MM.1S (cell line): ENCODE measurements around the gene VTA1.
"Not testable (repeated sequence)": the region's sequence is repeated elsewhere in the genome, so short reads cannot be mapped to it uniquely, and the experiment has no call there.

ENCODE experiments used
- DNase-seq: peaks from one replicate; pipeline ENCODE4 v3.0.0-alpha.2; 2015
- H2AFZ ChIP-seq: fragments of 300-600 bp; sonication (generic); 2 replicates; pipeline ENCODE4 v1.6.0; 2016; ENCODE audit warnings: antibody characterized with exemption, low read length
- H3F3A ChIP-seq: fragments of 300-600 bp; sonication (generic); 2 replicates; pipeline ENCODE4 v1.6.1; 2016; ENCODE audit warnings: mild to moderate bottlenecking, antibody characterized with exemption, low read length, moderate library complexity, mixed read lengths; ENCODE audit not compliant: insufficient read depth
- H3K27ac ChIP-seq: fragments of 300-600 bp; sonication (generic); 2 replicates; pipeline ENCODE4 v1.5.1; 2016; ENCODE audit warnings: mild to moderate bottlenecking, low read length
- H3K27me3 ChIP-seq: fragments of 300-600 bp; sonication (generic); replicated peaks from 2 replicates; pipeline ENCODE4 v1.6.0; 2016; ENCODE audit warnings: low read length; ENCODE audit not compliant: insufficient read depth
- H3K36me3 ChIP-seq: fragments of 300-600 bp; sonication (generic); replicated peaks from 2 replicates; pipeline ENCODE4 v1.6.1; 2016; ENCODE audit warnings: mild to moderate bottlenecking, low read length, mixed read lengths; ENCODE audit not compliant: insufficient read depth
- H3K4me1 ChIP-seq: fragments of 300-600 bp; sonication (generic); 2 replicates; pipeline ENCODE4 v1.6.1; 2016; ENCODE audit warnings: low read length, mixed read lengths
- H3K4me2 ChIP-seq: fragments of 300-600 bp; sonication (generic); 2 replicates; pipeline ENCODE4 v1.6.0; 2016; ENCODE audit warnings: low read depth, low read length
- H3K4me3 ChIP-seq: fragments of 300-600 bp; sonication (generic); 2 replicates; pipeline ENCODE4 v1.5.1; 2016; ENCODE audit warnings: low read length, mixed read lengths
- H3K79me2 ChIP-seq: fragments of 300-600 bp; sonication (generic); 2 replicates; pipeline ENCODE4 v1.6.1; 2016; ENCODE audit warnings: mixed run types, low read length, mixed read lengths
- H3K9ac ChIP-seq: fragments of 300-600 bp; sonication (generic); 2 replicates; pipeline ENCODE4 v1.6.1; 2016; ENCODE audit warnings: low read length, mixed read lengths
- H3K9me2 ChIP-seq: fragments of 300-600 bp; sonication (generic); replicated peaks from 2 replicates; pipeline ENCODE4 v1.6.1; 2016; ENCODE audit warnings: mild to moderate bottlenecking, low read length, mixed read lengths; ENCODE audit not compliant: insufficient read depth
- H3K9me3 ChIP-seq: fragments of 300-600 bp; sonication (generic); replicated peaks from 2 replicates; pipeline ENCODE4 v1.6.1; 2016; ENCODE audit warnings: mild to moderate bottlenecking, low read length, mixed read lengths; ENCODE audit not compliant: insufficient read depth
- H4K20me1 ChIP-seq: fragments of 300-600 bp; sonication (generic); 2 replicates; pipeline ENCODE4 v1.6.1; 2016; ENCODE audit warnings: mild to moderate bottlenecking, low read length, moderate library complexity, mixed read lengths; ENCODE audit not compliant: insufficient read depth
- CTCF ChIP-seq: fragments of 300-600 bp; sonication (generic); IDR thresholded peaks from 2 replicates; pipeline ENCODE4 v1.5.1; 2016; ENCODE audit warnings: antibody characterized with exemption, low read length, mixed read lengths
- EZH2 ChIP-seq: fragments of 300-600 bp; sonication (generic); optimal IDR thresholded peaks from 2 replicates; pipeline ENCODE3; 2017; ENCODE audit warnings: low read depth, mild to moderate bottlenecking, antibody characterized with exemption, low read length, mixed read lengths
- EZH2phosphoT487 ChIP-seq: fragments of 300-600 bp; sonication (generic); IDR thresholded peaks from 2 replicates; pipeline ENCODE4 v1.6.1; 2018; ENCODE audit warnings: antibody characterized with exemption, low read length

Gene VTA1

GRCh38 chr6:142130814-142131213, 16.2 kb upstream of the VTA1 start:
- H3K27ac ChIP-seq, result no peak overlapping the region
- no peaks in the 10 kb centered on the region for H3K9me2 ChIP-seq
- H3K4me3 ChIP-seq, result no peak overlapping the region
- H4K20me1 ChIP-seq, result no peaks in the 10 kb centered on the region
- H3K27me3 ChIP-seq, result no peaks in the 10 kb centered on the region
- H2AFZ ChIP-seq, result no peak overlapping the region
- no peak overlapping the region for H3K4me2 ChIP-seq
- no peaks in the 10 kb centered on the region for H3K36me3 ChIP-seq
- no peak overlapping the region for H3K9ac ChIP-seq
- no peaks in the 10 kb centered on the region for H3F3A ChIP-seq
- H3K4me1 ChIP-seq, result no peaks in the 10 kb centered on the region
- DNase-seq, result no peak
- no peak for TF ChIP-seq EZH2
- TF ChIP-seq EZH2phosphoT487, result no peak
- no peak for TF ChIP-seq CTCF
- H3K79me2 ChIP-seq, result no peaks in the 10 kb centered on the region
- no peaks in the 10 kb centered on the region for H3K9me3 ChIP-seq

- TF ChIP-seq EZH2phosphoT487 (no peak), CTCF (no peak), EZH2 (no peak)
- no peak within 1 kb of the TSS for H3K9ac ChIP-seq
- no peak for DNase-seq
- H3K4me1 ChIP-seq, result no peaks in the 10 kb centered on the region
- no peak within 1 kb of the TSS for H3K4me3 ChIP-seq
- no peaks in the 10 kb centered on the region for H3K36me3 ChIP-seq
- H3K9me2 ChIP-seq, result no peaks in the 10 kb centered on the region
- H3K79me2 ChIP-seq, result no peaks in the 10 kb centered on the region
- no peaks in the 10 kb centered on the region for H3K27me3 ChIP-seq
- H2AFZ ChIP-seq, result no peak within 1 kb of the TSS
- H3F3A ChIP-seq, result no peaks in the 10 kb centered on the region
- no peak within 1 kb of the TSS for H3K27ac ChIP-seq
- H4K20me1 ChIP-seq, result no peaks in the 10 kb centered on the region
- H3K4me2 ChIP-seq, result no peak within 1 kb of the TSS
- no peaks in the 10 kb centered on the region for H3K9me3 ChIP-seq
Measured at GRCh38 chr6:142132625-142133024, 14.4 kb upstream of the VTA1 start, which contains the start of gene GJE1. Gene GJE1, plus strand, starts transcription at chr6:142132925. Its CDS starts 234 bp downstream, at chr6:142133159.

- DNase-seq, result no peak
- no peaks in the 10 kb centered on the region for H3F3A ChIP-seq
- no peak overlapping the region for H3K4me2 ChIP-seq
- H3K4me3 ChIP-seq, result no peak overlapping the region
- H3K79me2 ChIP-seq, result no peaks in the 10 kb centered on the region
- no peaks in the 10 kb centered on the region for H3K27me3 ChIP-seq
- H3K9me2 ChIP-seq, result no peaks in the 10 kb centered on the region
- TF ChIP-seq CTCF (no peak), EZH2phosphoT487 (no peak), EZH2 (no peak)
- no peaks in the 10 kb centered on the region for H3K4me1 ChIP-seq
- H3K9me3 ChIP-seq, result no peaks in the 10 kb centered on the region
- no peaks in the 10 kb centered on the region for H3K36me3 ChIP-seq
- H2AFZ ChIP-seq, result no peak overlapping the region
- no peaks in the 10 kb centered on the region for H4K20me1 ChIP-seq
- no peak overlapping the region for H3K27ac ChIP-seq
- no peak overlapping the region for H3K9ac ChIP-seq
Measured at GRCh38 chr6:142138876-142139275, 8.2 kb upstream of the VTA1 start.

- H3K36me3 ChIP-seq, H3K9me2 ChIP-seq, H3K9me3 ChIP-seq, H3K27me3 ChIP-seq, H3K4me3 ChIP-seq, DNase-seq, H3K4me1 ChIP-seq, H3F3A ChIP-seq, H3K4me2 ChIP-seq, H3K79me2 ChIP-seq, H2AFZ ChIP-seq, H3K9ac ChIP-seq, H3K27ac ChIP-seq, H4K20me1 ChIP-seq: not testable (repeated sequence)
Measured at GRCh38 chr6:142141531-142141930, 5.5 kb upstream of the VTA1 start.
